Measurements from ENCODE around the gene SPIRE1.

DNA sequence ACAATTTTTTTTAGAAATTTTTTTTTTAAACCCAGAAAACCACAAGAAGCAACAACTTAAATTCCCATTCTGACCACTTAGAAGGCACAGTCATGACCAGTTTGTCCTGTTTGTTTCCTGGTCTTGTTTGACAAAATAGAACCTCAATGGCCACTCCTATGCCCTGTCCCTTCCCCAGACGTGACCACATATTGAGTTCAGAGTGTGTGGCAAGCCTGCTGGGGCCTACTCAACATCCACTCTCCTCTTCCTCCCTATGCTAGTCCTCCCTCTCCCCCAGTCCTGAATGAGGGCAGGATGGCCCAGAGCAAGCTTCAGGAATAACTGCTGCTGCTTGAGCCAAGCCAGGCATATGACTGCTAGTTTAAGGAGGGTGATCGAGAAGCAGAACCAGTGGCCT is 160.6 kb downstream of the SPIRE1 start:
- TF ChIP-seq CTCF (conservative IDR thresholded peaks at IDR 0.05) (no peak), ZFX (IDR thresholded peaks at IDR 0.05) (no peak)

Data from C4-2B (cell line).